Measurements from ENCODE around the gene FAM186B.
A peak's percentile ranks its signal among the peaks of the same experiment; 100 is the strongest.

The FAM186B gene

DNA sequence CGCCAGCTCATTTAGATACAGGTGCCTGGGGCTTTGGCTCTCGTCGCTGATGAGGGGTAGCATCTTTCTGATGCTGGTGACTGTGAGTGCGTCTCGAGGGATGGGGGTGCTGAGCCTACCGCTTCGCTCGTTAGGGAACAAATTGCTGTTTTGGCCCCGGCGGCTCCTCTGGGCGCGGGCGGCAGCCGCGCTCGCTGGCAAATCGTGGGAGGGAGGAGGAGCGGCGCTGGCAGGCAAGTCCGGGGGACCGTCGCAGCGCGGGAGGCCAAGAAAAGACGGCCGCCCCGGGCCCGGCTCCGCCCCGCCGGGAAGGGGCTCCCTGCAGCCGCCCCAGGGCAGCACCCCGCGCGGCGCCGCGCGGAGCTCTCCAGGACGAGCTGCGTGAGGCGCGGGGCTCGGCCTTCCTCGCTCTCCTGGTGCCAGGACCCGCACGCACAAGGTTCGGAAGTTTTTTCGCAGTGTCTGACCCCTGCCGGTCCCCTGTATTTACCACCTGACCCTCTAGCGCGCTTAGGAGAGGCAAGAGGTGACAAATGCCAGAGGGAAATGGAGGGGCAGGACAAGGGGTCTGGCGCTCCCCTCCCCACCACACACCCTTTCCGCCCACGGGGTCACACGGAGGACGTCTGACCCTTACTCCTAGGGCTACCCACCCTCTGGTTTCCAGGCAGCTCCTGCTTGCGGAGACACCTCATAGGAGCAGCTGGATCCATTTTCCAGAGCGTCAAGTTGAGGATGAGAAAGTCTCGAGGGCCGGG, 67.5 kb downstream of the FAM186B start (continued):
- TF ChIP-seq OVOL3 (tag by site-specific recombination; IDR thresholded peaks at IDR 0.05): no peak
- no peak for TF ChIP-seq ZNF426 (tag by site-specific recombination; IDR thresholded peaks at IDR 0.05)
- TF ChIP-seq, protein P1, sequence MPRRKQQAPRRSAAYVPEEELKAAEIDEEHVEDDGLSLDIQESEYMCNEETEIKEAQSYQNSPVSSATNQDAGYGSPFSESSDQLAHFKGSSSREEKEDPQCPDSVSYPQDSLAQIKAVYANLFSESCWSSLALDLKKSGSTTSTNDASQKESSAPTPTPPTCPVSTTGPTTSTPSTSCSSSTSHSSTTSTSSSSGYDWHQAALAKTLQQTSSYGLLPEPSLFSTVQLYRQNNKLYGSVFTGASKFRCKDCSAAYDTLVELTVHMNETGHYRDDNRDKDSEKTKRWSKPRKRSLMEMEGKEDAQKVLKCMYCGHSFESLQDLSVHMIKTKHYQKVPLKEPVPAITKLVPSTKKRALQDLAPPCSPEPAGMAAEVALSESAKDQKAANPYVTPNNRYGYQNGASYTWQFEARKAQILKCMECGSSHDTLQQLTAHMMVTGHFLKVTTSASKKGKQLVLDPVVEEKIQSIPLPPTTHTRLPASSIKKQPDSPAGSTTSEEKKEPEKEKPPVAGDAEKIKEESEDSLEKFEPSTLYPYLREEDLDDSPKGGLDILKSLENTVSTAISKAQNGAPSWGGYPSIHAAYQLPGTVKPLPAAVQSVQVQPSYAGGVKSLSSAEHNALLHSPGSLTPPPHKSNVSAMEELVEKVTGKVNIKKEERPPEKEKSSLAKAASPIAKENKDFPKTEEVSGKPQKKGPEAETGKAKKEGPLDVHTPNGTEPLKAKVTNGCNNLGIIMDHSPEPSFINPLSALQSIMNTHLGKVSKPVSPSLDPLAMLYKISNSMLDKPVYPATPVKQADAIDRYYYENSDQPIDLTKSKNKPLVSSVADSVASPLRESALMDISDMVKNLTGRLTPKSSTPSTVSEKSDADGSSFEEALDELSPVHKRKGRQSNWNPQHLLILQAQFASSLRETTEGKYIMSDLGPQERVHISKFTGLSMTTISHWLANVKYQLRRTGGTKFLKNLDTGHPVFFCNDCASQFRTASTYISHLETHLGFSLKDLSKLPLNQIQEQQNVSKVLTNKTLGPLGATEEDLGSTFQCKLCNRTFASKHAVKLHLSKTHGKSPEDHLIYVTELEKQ (tag by site-specific recombination; IDR thresholded peaks at IDR 0.05; ENCODE audit: borderline replicate concordance): no peak
- TF ChIP-seq, protein P2, sequence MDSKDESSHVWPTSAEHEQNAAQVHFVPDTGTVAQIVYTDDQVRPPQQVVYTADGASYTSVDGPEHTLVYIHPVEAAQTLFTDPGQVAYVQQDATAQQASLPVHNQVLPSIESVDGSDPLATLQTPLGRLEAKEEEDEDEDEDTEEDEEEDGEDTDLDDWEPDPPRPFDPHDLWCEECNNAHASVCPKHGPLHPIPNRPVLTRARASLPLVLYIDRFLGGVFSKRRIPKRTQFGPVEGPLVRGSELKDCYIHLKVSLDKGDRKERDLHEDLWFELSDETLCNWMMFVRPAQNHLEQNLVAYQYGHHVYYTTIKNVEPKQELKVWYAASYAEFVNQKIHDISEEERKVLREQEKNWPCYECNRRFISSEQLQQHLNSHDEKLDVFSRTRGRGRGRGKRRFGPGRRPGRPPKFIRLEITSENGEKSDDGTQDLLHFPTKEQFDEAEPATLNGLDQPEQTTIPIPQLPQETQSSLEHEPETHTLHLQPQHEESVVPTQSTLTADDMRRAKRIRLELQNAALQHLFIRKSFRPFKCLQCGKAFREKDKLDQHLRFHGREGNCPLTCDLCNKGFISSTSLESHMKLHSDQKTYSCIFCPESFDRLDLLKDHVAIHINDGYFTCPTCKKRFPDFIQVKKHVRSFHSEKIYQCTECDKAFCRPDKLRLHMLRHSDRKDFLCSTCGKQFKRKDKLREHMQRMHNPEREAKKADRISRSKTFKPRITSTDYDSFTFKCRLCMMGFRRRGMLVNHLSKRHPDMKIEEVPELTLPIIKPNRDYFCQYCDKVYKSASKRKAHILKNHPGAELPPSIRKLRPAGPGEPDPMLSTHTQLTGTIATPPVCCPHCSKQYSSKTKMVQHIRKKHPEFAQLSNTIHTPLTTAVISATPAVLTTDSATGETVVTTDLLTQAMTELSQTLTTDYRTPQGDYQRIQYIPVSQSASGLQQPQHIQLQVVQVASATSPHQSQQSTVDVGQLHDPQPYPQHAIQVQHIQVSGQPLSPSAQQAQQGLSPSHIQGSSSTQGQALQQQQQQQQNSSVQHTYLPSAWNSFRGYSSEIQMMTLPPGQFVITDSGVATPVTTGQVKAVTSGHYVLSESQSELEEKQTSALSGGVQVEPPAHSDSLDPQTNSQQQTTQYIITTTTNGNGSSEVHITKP (tag by site-specific recombination; IDR thresholded peaks at IDR 0.05): no peak
- no peak for TF ChIP-seq HOXD13 (CRISPR knock-in tag; IDR thresholded peaks at IDR 0.05; ENCODE audit: borderline replicate concordance)
- TF ChIP-seq, protein P3, sequence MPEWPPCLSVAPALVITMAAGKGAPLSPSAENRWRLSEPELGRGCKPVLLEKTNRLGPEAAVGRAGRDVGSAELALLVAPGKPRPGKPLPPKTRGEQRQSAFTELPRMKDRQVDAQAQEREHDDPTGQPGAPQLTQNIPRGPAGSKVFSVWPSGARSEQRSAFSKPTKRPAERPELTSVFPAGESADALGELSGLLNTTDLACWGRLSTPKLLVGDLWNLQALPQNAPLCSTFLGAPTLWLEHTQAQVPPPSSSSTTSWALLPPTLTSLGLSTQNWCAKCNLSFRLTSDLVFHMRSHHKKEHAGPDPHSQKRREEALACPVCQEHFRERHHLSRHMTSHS (tag by site-specific recombination; IDR thresholded peaks at IDR 0.05): no peak
- no peak for TF ChIP-seq ZNF175 (tag by site-specific recombination; IDR thresholded peaks at IDR 0.05)
- TF ChIP-seq, protein P4, sequence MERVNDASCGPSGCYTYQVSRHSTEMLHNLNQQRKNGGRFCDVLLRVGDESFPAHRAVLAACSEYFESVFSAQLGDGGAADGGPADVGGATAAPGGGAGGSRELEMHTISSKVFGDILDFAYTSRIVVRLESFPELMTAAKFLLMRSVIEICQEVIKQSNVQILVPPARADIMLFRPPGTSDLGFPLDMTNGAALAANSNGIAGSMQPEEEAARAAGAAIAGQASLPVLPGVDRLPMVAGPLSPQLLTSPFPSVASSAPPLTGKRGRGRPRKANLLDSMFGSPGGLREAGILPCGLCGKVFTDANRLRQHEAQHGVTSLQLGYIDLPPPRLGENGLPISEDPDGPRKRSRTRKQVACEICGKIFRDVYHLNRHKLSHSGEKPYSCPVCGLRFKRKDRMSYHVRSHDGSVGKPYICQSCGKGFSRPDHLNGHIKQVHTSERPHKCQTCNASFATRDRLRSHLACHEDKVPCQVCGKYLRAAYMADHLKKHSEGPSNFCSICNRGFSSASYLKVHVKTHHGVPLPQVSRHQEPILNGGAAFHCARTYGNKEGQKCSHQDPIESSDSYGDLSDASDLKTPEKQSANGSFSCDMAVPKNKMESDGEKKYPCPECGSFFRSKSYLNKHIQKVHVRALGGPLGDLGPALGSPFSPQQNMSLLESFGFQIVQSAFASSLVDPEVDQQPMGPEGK (tag by site-specific recombination; IDR thresholded peaks at IDR 0.05): no peak
- peak; percentile 64 for TF ChIP-seq ZFHX2 (tag by site-specific recombination; conservative IDR thresholded peaks at IDR 0.05)
- TF ChIP-seq, protein P5, sequence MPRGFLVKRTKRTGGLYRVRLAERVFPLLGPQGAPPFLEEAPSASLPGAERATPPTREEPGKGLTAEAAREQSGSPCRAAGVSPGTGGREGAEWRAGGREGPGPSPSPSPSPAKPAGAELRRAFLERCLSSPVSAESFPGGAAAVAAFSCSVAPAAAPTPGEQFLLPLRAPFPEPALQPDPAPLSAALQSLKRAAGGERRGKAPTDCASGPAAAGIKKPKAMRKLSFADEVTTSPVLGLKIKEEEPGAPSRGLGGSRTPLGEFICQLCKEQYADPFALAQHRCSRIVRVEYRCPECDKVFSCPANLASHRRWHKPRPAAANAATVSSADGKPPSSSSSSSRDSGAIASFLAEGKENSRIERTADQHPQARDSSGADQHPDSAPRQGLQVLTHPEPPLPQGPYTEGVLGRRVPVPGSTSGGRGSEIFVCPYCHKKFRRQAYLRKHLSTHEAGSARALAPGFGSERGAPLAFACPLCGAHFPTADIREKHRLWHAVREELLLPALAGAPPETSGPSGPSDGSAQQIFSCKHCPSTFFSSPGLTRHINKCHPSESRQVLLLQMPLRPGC (tag by site-specific recombination; IDR thresholded peaks at IDR 0.05): no peak
- TF ChIP-seq ZNF623 (tag by site-specific recombination; IDR thresholded peaks at IDR 0.05): no peak
- TF ChIP-seq, protein P6, sequence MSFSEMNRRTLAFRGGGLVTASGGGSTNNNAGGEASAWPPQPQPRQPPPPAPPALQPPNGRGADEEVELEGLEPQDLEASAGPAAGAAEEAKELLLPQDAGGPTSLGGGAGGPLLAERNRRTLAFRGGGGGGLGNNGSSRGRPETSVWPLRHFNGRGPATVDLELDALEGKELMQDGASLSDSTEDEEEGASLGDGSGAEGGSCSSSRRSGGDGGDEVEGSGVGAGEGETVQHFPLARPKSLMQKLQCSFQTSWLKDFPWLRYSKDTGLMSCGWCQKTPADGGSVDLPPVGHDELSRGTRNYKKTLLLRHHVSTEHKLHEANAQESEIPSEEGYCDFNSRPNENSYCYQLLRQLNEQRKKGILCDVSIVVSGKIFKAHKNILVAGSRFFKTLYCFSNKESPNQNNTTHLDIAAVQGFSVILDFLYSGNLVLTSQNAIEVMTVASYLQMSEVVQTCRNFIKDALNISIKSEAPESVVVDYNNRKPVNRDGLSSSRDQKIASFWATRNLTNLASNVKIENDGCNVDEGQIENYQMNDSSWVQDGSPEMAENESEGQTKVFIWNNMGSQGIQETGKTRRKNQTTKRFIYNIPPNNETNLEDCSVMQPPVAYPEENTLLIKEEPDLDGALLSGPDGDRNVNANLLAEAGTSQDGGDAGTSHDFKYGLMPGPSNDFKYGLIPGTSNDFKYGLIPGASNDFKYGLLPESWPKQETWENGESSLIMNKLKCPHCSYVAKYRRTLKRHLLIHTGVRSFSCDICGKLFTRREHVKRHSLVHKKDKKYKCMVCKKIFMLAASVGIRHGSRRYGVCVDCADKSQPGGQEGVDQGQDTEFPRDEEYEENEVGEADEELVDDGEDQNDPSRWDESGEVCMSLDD (tag by site-specific recombination; IDR thresholded peaks at IDR 0.05): no peak; the same call in 1 of the 2 replicates
- no peak for TF ChIP-seq ZNF776 (tag by site-specific recombination; IDR thresholded peaks at IDR 0.05; ENCODE audit: borderline replicate concordance)
- no peak for TF ChIP-seq ZNF133 (tag by site-specific recombination; IDR thresholded peaks at IDR 0.05)
- peak; percentile 39 for TF ChIP-seq ZBTB48 (tag by site-specific recombination; IDR thresholded peaks at IDR 0.05)
- TF ChIP-seq ZNF785 (tag by site-specific recombination; IDR thresholded peaks at IDR 0.05): no peak
- TF ChIP-seq ZNF248 (tag by site-specific recombination; IDR thresholded peaks at IDR 0.05): no peak
- no peak for TF ChIP-seq IKZF3 (tag by site-specific recombination; IDR thresholded peaks at IDR 0.05)
- no peak for TF ChIP-seq KLF1 (tag by site-specific recombination; IDR thresholded peaks at IDR 0.05)
- peak; percentile 51; the same call in 1 of the 2 replicates for TF ChIP-seq ZNF561 (tag by site-specific recombination; IDR thresholded peaks at IDR 0.05; ENCODE audit: borderline replicate concordance)
- TF ChIP-seq MZF1 (tag by site-specific recombination; IDR thresholded peaks at IDR 0.05; ENCODE audit: borderline replicate concordance): no peak
- peak; percentile 33; the same call in 1 of the 2 replicates for TF ChIP-seq KLF8 (tag by site-specific recombination; IDR thresholded peaks at IDR 0.05)
- no peak for TF ChIP-seq ZNF221 (tag by site-specific recombination; IDR thresholded peaks at IDR 0.05; ENCODE audit: borderline replicate concordance)
- TF ChIP-seq ZNF596 (tag by site-specific recombination; IDR thresholded peaks at IDR 0.05): 0 out of 2 replicates have a peak, but pooled peaks have one; percentile 16
- no peak for TF ChIP-seq SALL2 (tag by site-specific recombination; IDR thresholded peaks at IDR 0.05; ENCODE audit: borderline replicate concordance)

Data from HEK293 (cell line).